K562 (cell line): ENCODE data around the gene AKAP6. TPM values are rescaled to one million over a fixed set of nuclear protein-coding genes. Genes with fewer than 3 reads are reported as not detected.

ENCODE experiments used
- ATAC-seq: fragments of 200-7000 bp; cut with Tn5 transposase; 3 replicates; pipeline ENCODE4 v1.9.1; 2020; ENCODE audit warnings: moderate library complexity
- BruUV-seq: library from RNA; stranded (reverse); fragments of 400-500 nt; replicated peaks from 2 replicates; lab custom pipeline; 2021; lab: Mats Ljungman, UMichigan
- CTCF ChIA-PET: fragments of 300-600 bp; formaldehyde crosslinking; extraction: SDS; loops from one replicate; lab custom pipeline; 2021; ENCODE audit warnings: low intra/inter-chr PET ratio; lab: Yijun Ruan, JAX
- POLR2A ChIA-PET: fragments of 300-600, 350-650 bp; sonication (Branson Sonifier 250); formaldehyde crosslinking; extraction: SDS; loops from one replicate; lab custom pipeline; 2021; ENCODE audit warnings: antibody characterized with exemption, inconsistent platforms; lab: Yijun Ruan, JAX
- DNase-seq, 4 experiments: peaks; one replicate each; pipeline versions ENCODE4 v3.0.0 to v3.0.0-alpha.2; 2011 to 2018; ENCODE audit warnings: low spot score in 3 of 4, mixed read lengths in 3 of 4; ENCODE audit errors: extremely low read depth in 1 of 4
- FAIRE-seq: peaks from 2 replicates; lab custom pipeline; 2011; peaks lifted over from hg19 to GRCh38; lab: Jason Lieb, UNC
- H2AFZ ChIP-seq: 2 replicates; pipeline ENCODE4 v1.6.0; 2011; ENCODE audit warnings: low read depth, low read length, control low read depth, inconsistent platforms
- H3K27ac ChIP-seq: fragments of 200-600 bp; 3 replicates; pipeline ENCODE4 v1.8.0; 2011; ENCODE audit warnings: low read depth, mild to moderate bottlenecking, control low read depth, inconsistent platforms, low read length, moderate library complexity, mixed read lengths; ENCODE audit errors: extremely low read depth
- H3K27me3 ChIP-seq, 2 experiments: fragments of 300-600 bp in 1 of 2; 2 replicates in 1 of 2; 3 replicates in 1 of 2; pipeline versions ENCODE4 v1.6.0 to v1.8.0; 2011; ENCODE audit warnings: inconsistent platforms in 2 of 2, low read length in 2 of 2, mild to moderate bottlenecking in 1 of 2, mixed read lengths in 1 of 2, moderate library complexity in 1 of 2; ENCODE audit not compliant: control insufficient read depth in 2 of 2, insufficient read depth in 2 of 2
- H3K36me3 ChIP-seq: fragments of 300-600 bp; 3 replicates; pipeline ENCODE4 v1.8.0; 2011; ENCODE audit warnings: mild to moderate bottlenecking, low read length, inconsistent platforms; ENCODE audit not compliant: control insufficient read depth, insufficient read depth
- H3K4me1 ChIP-seq, 2 experiments: fragments of 200-600 bp in 1 of 2; replicated peaks in 1 of 2; 2 replicates in 1 of 2; 3 replicates in 1 of 2; pipeline versions ENCODE4 v1.5.1 to v1.8.0; 2011; ENCODE audit warnings: inconsistent platforms in 2 of 2, low read length in 2 of 2, mild to moderate bottlenecking in 1 of 2, mixed read lengths in 1 of 2, moderate library complexity in 1 of 2; ENCODE audit not compliant: control insufficient read depth in 2 of 2, insufficient read depth in 2 of 2
- H3K4me2 ChIP-seq: 2 replicates; pipeline ENCODE4 v1.6.1; 2011; ENCODE audit warnings: low read length, control low read depth, inconsistent platforms, mixed read lengths; ENCODE audit not compliant: insufficient read depth
- H3K4me3 ChIP-seq: fragments of 200-600 bp; sonication (generic), shearing (Covaris generic); 2 replicates; pipeline ENCODE4 v1.5.1; 2016; ENCODE audit warnings: control low read depth, inconsistent platforms
- H3K79me2 ChIP-seq: fragments of 200-600 bp; 3 replicates; pipeline ENCODE4 v1.8.0; 2011; ENCODE audit warnings: low read length, inconsistent platforms; ENCODE audit not compliant: control insufficient read depth, insufficient read depth
- H3K9ac ChIP-seq, 2 experiments: 2 replicates each; pipeline versions ENCODE4 v1.6.0 to v1.6.1; 2011; ENCODE audit warnings: low read depth in 2 of 2, low read length in 2 of 2, control low read depth in 1 of 2, inconsistent platforms in 1 of 2, mild to moderate bottlenecking in 1 of 2, mixed read lengths in 1 of 2; ENCODE audit not compliant: insufficient read depth in 1 of 2
- H3K9me1 ChIP-seq: one replicate; pipeline ENCODE4 v1.6.0; 2011; ENCODE audit warnings: inconsistent platforms, mild to moderate bottlenecking, low read length, moderate library complexity; ENCODE audit not compliant: control insufficient read depth, insufficient read depth
- H3K9me3 ChIP-seq: replicated peaks from 2 replicates; pipeline ENCODE4 v1.5.1; 2011; ENCODE audit warnings: low read depth, low read length, inconsistent platforms; ENCODE audit not compliant: control insufficient read depth, insufficient read depth
- H4K20me1 ChIP-seq: replicated peaks from 2 replicates; pipeline ENCODE4 v1.6.1; 2011; ENCODE audit warnings: low read length, inconsistent platforms, mixed read lengths; ENCODE audit not compliant: control insufficient read depth, insufficient read depth
- CHD1 ChIP-seq: fragments of 200-600 bp; sonication (generic); IDR thresholded peaks from one replicate; pipeline ENCODE4 v1.6.1; 2012; ENCODE audit warnings: mild to moderate bottlenecking, moderate library complexity, low read length, inconsistent platforms
- GTF2F1 ChIP-seq: IDR thresholded peaks from 2 replicates; pipeline ENCODE4 v1.6.1; 2011; ENCODE audit warnings: low read depth, low read length, improper control_type of control experiment
- LEF1 ChIP-seq: fragments of 450-650 bp; IDR thresholded peaks from 2 replicates; pipeline ENCODE4 v1.6.1; 2016; ENCODE audit warnings: mild to moderate bottlenecking
- NCOA6 ChIP-seq: fragments of 450-650 bp; IDR thresholded peaks from 2 replicates; pipeline ENCODE4 v1.6.1; 2017; ENCODE audit warnings: mild to moderate bottlenecking
- RCOR1 ChIP-seq, 2 experiments: IDR thresholded peaks; 2 replicates each; pipeline ENCODE4 v1.6.1; 2012; ENCODE audit warnings: low read depth in 2 of 2, low read length in 2 of 2, borderline replicate concordance in 1 of 2, improper control_type of control experiment in 1 of 2
- SAFB2 ChIP-seq: fragments of 200-400 bp; formaldehyde crosslinking; IDR thresholded peaks from 2 replicates; pipeline ENCODE4 v1.6.1; 2018; ENCODE audit warnings: borderline replicate concordance, low read length, low read depth, moderate library complexity; ENCODE audit not compliant: severe bottlenecking
- SMARCA5 ChIP-seq: fragments of 450-650 bp; IDR thresholded peaks from 2 replicates; pipeline ENCODE4 v1.6.1; 2016
- TCF7L2 ChIP-seq: fragments of 150-350 bp; IDR thresholded peaks from 2 replicates; pipeline ENCODE4 v1.6.1; 2016; ENCODE audit warnings: low read depth, mild to moderate bottlenecking, low read length, moderate library complexity
- U2AF1 ChIP-seq: fragments of 200-400 bp; formaldehyde crosslinking; optimal IDR thresholded peaks from 2 replicates; pipeline ENCODE3; 2017; ENCODE audit warnings: mild to moderate bottlenecking, low read depth, low read length, moderate library complexity
- ZC3H8 ChIP-seq: fragments of 450-650 bp; IDR thresholded peaks from 2 replicates; pipeline ENCODE4 v1.6.1; 2017
- ZNF217 ChIP-seq: sonication (generic); formaldehyde crosslinking; IDR thresholded peaks from 2 replicates; pipeline ENCODE4 v1.8.0; 2022; ENCODE audit warnings: mild to moderate bottlenecking, missing genetic modification reagents
- WGBS: fragments of 100-300 bp; shearing (Covaris generic); methylation state at CpG from one replicate; pipeline ENCODE4 v1.1.6; 2016; ENCODE audit warnings: low coverage, mixed read lengths; ENCODE audit not compliant: insufficient coverage; ENCODE audit errors: missing lambda C conversion rate; 5-methylcytosine and 5-hydroxymethylcytosine counted together
- in situ Hi-C: fragments of 300-500 bp; cut with MboI; formaldehyde crosslinking; loops from 4 replicates; pipeline ENCODE4 v1.15.0; 2018; ENCODE audit warnings: inconsistent platforms, mixed read lengths
- intact Hi-C: fragments of 100-400 bp; cut with micrococcal nuclease; formaldehyde crosslinking; loops from 2 replicates; pipeline ENCODE4 v1.14.2; 2022
- polyA plus RNA-seq, 8 experiments: library from polyadenylated mRNA; depleted of rRNA in 4 of 8; stranded (reverse) in 5 of 8; unstranded in 3 of 8; fragments of >200 nt; fragmentation: Nextera tagmentation in 2 of 8; fragmentation: Illumina TruSeq in 1 of 8; extraction: Ambion mirVana in 2 of 8; extraction: Trizol in 1 of 8; gene quantifications; 2 replicates each; pipeline versions ENCODE4 v1.2.1 to v1.2.3, GENCODE V29; 2011 to 2014; ENCODE audit warnings: inconsistent platforms in 1 of 8, missing spikeins in 1 of 8
- total RNA-seq, 7 experiments: library from RNA; depleted of rRNA in 6 of 7; stranded (reverse); fragments of >200 nt in 6 of 7; fragmentation: Illumina TruSeq in 2 of 7; extraction: Trizol in 2 of 7; gene quantifications; 2 replicates each; pipeline versions ENCODE4 v1.2.1 to v1.2.3, GENCODE V29; 2011 to 2021; ENCODE audit warnings: low replicate concordance in 1 of 7
- TF ChIP-seq, protein P1 (sequence below): fragments of 250-450 bp; sonication (Bioruptor Pico); IDR thresholded peaks from 2 replicates; pipeline ENCODE4 v1.8.0; 2022; ENCODE audit warnings: inconsistent platforms, mild to moderate bottlenecking, moderate library complexity, borderline replicate concordance
- TF ChIP-seq, protein P2 (sequence below): sonication (generic); formaldehyde crosslinking; IDR thresholded peaks from 2 replicates; pipeline ENCODE4 v1.8.0; 2022; ENCODE audit warnings: mild to moderate bottlenecking, low read depth, missing genetic modification reagents
- TF ChIP-seq, protein P3 (sequence below), 2 experiments: IDR thresholded peaks; 2 replicates each; pipeline ENCODE4 v1.6.1; 2012; ENCODE audit warnings: improper control_type of control experiment in 2 of 2, low read depth in 2 of 2, low read length in 2 of 2, borderline replicate concordance in 1 of 2
- TF ChIP-seq, protein P4 (sequence below): fragments of 450-650 bp; IDR thresholded peaks from 2 replicates; pipeline ENCODE4 v1.6.1; 2017; ENCODE audit warnings: mild to moderate bottlenecking, moderate library complexity

Gene AKAP6
- total and polyA plus RNA-seq, 9 of the 15 experiments (the other 6 are each of a cell fraction or from before 2014, with no cell fraction given) = 0.03 to 1.7 (median 0.48) TPM

DNA sequence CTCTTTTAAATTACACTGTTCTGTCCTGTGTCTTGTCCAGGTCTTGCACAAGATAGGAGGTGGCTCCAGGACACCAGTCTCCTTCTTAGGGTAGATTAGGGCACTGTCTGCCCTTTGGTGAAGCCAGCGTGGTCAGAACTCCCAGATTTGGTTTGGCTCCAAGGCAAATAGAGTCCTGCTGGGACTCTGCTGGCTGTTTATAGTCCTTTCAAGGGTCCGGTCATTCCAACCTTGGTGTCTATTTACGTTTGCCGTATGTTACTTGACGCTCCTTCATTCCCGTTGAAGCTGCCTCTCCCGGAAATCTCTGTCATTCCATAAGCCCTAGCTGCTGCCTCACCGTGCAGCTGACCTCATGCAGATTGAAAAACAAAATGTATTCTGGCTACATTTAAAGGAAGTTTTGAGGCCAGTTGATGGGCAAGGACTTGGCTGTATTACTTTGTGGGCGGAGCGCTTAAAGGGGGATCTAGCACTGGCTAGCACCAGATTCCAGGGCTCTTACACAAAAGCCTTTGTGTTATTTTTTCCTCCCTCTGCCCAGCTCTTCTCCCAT is 180.6 kb downstream of the AKAP6 start (continued):
- TF ChIP-seq RCOR1 (IDR thresholded peaks at IDR 0.05; ENCODE audit: borderline replicate concordance in 1 of 2, low read depth in 2 of 2, low read length in 2 of 2) (no peak), NCOA6 (no peak), LEF1 (no peak), ZC3H8 (no peak)
- TF ChIP-seq, protein P1, sequence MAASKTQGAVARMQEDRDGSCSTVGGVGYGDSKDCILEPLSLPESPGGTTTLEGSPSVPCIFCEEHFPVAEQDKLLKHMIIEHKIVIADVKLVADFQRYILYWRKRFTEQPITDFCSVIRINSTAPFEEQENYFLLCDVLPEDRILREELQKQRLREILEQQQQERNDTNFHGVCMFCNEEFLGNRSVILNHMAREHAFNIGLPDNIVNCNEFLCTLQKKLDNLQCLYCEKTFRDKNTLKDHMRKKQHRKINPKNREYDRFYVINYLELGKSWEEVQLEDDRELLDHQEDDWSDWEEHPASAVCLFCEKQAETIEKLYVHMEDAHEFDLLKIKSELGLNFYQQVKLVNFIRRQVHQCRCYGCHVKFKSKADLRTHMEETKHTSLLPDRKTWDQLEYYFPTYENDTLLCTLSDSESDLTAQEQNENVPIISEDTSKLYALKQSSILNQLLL (CRISPR knock-in tag) = no peak
- TF ChIP-seq, protein P2, sequence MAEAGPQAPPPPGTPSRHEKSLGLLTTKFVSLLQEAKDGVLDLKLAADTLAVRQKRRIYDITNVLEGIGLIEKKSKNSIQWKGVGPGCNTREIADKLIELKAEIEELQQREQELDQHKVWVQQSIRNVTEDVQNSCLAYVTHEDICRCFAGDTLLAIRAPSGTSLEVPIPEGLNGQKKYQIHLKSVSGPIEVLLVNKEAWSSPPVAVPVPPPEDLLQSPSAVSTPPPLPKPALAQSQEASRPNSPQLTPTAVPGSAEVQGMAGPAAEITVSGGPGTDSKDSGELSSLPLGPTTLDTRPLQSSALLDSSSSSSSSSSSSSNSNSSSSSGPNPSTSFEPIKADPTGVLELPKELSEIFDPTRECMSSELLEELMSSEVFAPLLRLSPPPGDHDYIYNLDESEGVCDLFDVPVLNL (CRISPR knock-in tag) = no peak

DNA sequence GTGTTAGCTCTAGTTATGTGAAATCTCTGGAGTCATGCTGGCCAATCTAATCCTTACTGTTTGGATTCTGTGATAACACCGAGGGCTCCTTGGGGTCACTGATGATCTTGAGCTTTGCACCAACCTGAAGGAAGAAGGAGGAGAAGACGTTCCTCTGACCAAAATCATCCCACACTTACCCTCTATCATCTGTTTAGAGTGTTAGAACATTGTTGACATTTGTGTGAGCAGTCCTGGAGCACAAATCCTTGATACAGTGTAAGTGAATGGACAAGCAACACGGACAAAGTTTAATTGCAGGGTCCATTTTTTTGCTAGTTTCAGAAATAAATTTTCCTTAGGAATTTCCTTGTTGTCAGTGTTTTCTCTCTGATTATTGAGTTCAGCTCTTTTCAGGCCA is 181.7 kb downstream of the AKAP6 start:
- no peak overlapping the region for H3K4me2 ChIP-seq
- FAIRE-seq (no peak), DNase-seq (no peak), ATAC-seq (no peak)
- H3K36me3 ChIP-seq = no peaks in the 10 kb centered on the region
- no peaks in the 10 kb centered on the region for H3K4me1 ChIP-seq
- no peaks in the 10 kb centered on the region for H3K79me2 ChIP-seq
- intact Hi-C loops = no loop called here
- 0% methylated on average over 2 of the region's 3 CpGs for WGBS
- H3K4me3 ChIP-seq = no peak overlapping the region
- no peak overlapping the region for H3K27ac ChIP-seq
- no peaks in the 10 kb centered on the region for H3K9me1 ChIP-seq
- ChIA-PET CTCF (no interaction called here), POLR2A (no interaction called here)
- H2AFZ ChIP-seq = no peak overlapping the region
- no TSS peak for BruUV-seq
- in situ Hi-C loops = no loop called here
- no peaks in the 10 kb centered on the region for H3K27me3 ChIP-seq
- no peak overlapping the region for H3K9ac ChIP-seq
- no peaks in the 10 kb centered on the region for H4K20me1 ChIP-seq
- H3K9me3 ChIP-seq = no peaks in the 10 kb centered on the region
- TF ChIP-seq ZNF217 (CRISPR knock-in tag) (no peak), CHD1 (no peak), GTF2F1 (no peak), SMARCA5 (no peak), U2AF1 (no peak), SAFB2 (no peak), TCF7L2 (no peak)
- TF ChIP-seq, protein P3, sequence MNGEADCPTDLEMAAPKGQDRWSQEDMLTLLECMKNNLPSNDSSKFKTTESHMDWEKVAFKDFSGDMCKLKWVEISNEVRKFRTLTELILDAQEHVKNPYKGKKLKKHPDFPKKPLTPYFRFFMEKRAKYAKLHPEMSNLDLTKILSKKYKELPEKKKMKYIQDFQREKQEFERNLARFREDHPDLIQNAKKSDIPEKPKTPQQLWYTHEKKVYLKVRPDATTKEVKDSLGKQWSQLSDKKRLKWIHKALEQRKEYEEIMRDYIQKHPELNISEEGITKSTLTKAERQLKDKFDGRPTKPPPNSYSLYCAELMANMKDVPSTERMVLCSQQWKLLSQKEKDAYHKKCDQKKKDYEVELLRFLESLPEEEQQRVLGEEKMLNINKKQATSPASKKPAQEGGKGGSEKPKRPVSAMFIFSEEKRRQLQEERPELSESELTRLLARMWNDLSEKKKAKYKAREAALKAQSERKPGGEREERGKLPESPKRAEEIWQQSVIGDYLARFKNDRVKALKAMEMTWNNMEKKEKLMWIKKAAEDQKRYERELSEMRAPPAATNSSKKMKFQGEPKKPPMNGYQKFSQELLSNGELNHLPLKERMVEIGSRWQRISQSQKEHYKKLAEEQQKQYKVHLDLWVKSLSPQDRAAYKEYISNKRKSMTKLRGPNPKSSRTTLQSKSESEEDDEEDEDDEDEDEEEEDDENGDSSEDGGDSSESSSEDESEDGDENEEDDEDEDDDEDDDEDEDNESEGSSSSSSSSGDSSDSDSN (IDR thresholded peaks at IDR 0.05; ENCODE audit: borderline replicate concordance in 1 of 2, low read depth in 2 of 2, low read length in 2 of 2) = no peak
- TF ChIP-seq, protein P4, sequence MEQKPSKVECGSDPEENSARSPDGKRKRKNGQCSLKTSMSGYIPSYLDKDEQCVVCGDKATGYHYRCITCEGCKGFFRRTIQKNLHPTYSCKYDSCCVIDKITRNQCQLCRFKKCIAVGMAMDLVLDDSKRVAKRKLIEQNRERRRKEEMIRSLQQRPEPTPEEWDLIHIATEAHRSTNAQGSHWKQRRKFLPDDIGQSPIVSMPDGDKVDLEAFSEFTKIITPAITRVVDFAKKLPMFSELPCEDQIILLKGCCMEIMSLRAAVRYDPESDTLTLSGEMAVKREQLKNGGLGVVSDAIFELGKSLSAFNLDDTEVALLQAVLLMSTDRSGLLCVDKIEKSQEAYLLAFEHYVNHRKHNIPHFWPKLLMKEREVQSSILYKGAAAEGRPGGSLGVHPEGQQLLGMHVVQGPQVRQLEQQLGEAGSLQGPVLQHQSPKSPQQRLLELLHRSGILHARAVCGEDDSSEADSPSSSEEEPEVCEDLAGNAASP = no peak
